ENCODE data around the gene TIMP3. TPM values are rescaled to one million over a fixed set of nuclear protein-coding genes. Genes with fewer than 3 reads are reported as not detected.
A peak's percentile ranks its signal among the peaks of the same experiment; 100 is the strongest.

TIMP3 gene
- polyA plus RNA-seq, 3 donors = 120 to 146 (median 137) TPM

- no peak for DNase-seq (ENCODE audit: extremely low read depth in 1 of 11, low read depth in 9 of 11, low spot score in 4 of 11)
These were observed 25.1 kb upstream of the TIMP3 start for GRCh38 chr22:32776397-32776796.

- DNase-seq (ENCODE audit: extremely low read depth in 1 of 11, low read depth in 9 of 11, low spot score in 4 of 11) = no peak
These were observed 24.7 kb upstream of the TIMP3 start for GRCh38 chr22:32776802-32777201.

GRCh38 chr22:32777987-32778386 lies 23.5 kb upstream of the TIMP3 start:
- DNase-seq (ENCODE audit: extremely low read depth in 1 of 11, low read depth in 9 of 11, low spot score in 4 of 11) = peak in 1 of 11 donors; percentile 18

GRCh38 chr22:32780726-32781310 lies 20.7 kb upstream of the TIMP3 start:
- no peak for DNase-seq (ENCODE audit: extremely low read depth in 1 of 11, low read depth in 9 of 11, low spot score in 4 of 11)

GRCh38 chr22:32781695-32782094 lies 19.8 kb upstream of the TIMP3 start:
- DNase-seq (ENCODE audit: extremely low read depth in 1 of 11, low read depth in 9 of 11, low spot score in 4 of 11) = no peak

GRCh38 chr22:32785321-32786026 lies 16.0 kb upstream of the TIMP3 start:
- DNase-seq (ENCODE audit: extremely low read depth in 1 of 11, low read depth in 9 of 11, low spot score in 4 of 11) = no peak

- DNase-seq (ENCODE audit: extremely low read depth in 1 of 11, low read depth in 9 of 11, low spot score in 4 of 11) = no peak
These were observed 15.5 kb upstream of the TIMP3 start for GRCh38 chr22:32786027-32786418.

GRCh38 chr22:32788904-32789624 lies 12.4 kb upstream of the TIMP3 start:
- DNase-seq (ENCODE audit: extremely low read depth in 1 of 11, low read depth in 9 of 11, low spot score in 4 of 11) = no peak

GRCh38 chr22:32789797-32790620 lies 11.5 kb upstream of the TIMP3 start:
- DNase-seq (ENCODE audit: extremely low read depth in 1 of 11, low read depth in 9 of 11, low spot score in 4 of 11) = no peak

GRCh38 chr22:32791056-32791455 lies 10.4 kb upstream of the TIMP3 start:
- no peak for DNase-seq (ENCODE audit: extremely low read depth in 1 of 11, low read depth in 9 of 11, low spot score in 4 of 11)

GRCh38 chr22:32791485-32791884 lies 10.0 kb upstream of the TIMP3 start:
- no peak for DNase-seq (ENCODE audit: extremely low read depth in 1 of 11, low read depth in 9 of 11, low spot score in 4 of 11)

GRCh38 chr22:32793589-32793988 lies 7.9 kb upstream of the TIMP3 start:
- no peak for DNase-seq (ENCODE audit: extremely low read depth in 1 of 11, low read depth in 9 of 11, low spot score in 4 of 11)

GRCh38 chr22:32794449-32795213 lies 6.9 kb upstream of the TIMP3 start:
- no peak for DNase-seq (ENCODE audit: extremely low read depth in 1 of 11, low read depth in 9 of 11, low spot score in 4 of 11)

GRCh38 chr22:32795214-32795596 lies 6.3 kb upstream of the TIMP3 start:
- no peak for DNase-seq (ENCODE audit: extremely low read depth in 1 of 11, low read depth in 9 of 11, low spot score in 4 of 11)

- DNase-seq (ENCODE audit: extremely low read depth in 1 of 11, low read depth in 9 of 11, low spot score in 4 of 11) = peak in 3 of 11 donors; percentile 55 to 66 (median 59)
These were observed 4.5 kb upstream of the TIMP3 start for GRCh38 chr22:32796865-32797573.

GRCh38 chr22:32799496-32799895 lies 2.0 kb upstream of the TIMP3 start:
- no peak for DNase-seq (ENCODE audit: extremely low read depth in 1 of 11, low read depth in 9 of 11, low spot score in 4 of 11)

- DNase-seq (ENCODE audit: extremely low read depth in 1 of 11, low read depth in 9 of 11, low spot score in 4 of 11) = no peak
These were observed 1.2 kb upstream of the TIMP3 start for GRCh38 chr22:32800158-32800882.
